ENCODE data around the gene GPR85.
"Not testable (repeated sequence)": the region's sequence is repeated elsewhere in the genome, so short reads cannot be mapped to it uniquely, and the experiment has no call there.

Gene GPR85

DNA sequence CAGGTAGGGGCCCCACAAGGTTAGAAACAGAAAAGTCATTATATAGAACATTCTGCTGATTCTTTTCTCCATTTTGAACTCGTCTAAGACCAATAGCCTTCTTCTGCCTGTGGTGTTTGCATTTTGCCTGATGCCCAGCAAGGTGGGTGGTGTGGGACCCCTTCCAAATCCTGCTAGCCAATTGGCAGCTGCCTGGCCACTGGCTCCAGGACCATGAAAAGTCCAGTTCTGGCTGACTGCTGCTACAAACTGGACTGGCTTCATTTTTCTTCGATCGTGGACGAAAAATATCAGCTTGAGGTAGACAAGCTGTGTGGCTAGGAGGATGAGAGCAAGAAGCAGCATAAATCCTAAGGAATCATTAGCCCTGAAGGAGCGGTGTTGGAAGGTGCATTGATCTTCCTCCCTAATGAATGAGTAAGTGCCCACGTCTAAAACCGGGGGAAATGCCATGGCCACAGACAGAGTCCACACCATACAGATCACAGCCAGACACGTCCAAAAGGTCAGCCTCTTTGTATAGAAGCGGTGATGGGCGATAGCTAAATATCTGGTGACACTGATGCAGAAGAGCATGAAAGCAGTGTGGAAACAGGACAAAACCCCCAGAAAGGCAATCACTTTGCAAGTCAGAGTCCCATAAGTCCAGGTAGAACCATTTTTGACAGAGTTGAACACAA, 2.7 kb downstream of the GPR85 start:
- no peak for DNase-seq

DNA sequence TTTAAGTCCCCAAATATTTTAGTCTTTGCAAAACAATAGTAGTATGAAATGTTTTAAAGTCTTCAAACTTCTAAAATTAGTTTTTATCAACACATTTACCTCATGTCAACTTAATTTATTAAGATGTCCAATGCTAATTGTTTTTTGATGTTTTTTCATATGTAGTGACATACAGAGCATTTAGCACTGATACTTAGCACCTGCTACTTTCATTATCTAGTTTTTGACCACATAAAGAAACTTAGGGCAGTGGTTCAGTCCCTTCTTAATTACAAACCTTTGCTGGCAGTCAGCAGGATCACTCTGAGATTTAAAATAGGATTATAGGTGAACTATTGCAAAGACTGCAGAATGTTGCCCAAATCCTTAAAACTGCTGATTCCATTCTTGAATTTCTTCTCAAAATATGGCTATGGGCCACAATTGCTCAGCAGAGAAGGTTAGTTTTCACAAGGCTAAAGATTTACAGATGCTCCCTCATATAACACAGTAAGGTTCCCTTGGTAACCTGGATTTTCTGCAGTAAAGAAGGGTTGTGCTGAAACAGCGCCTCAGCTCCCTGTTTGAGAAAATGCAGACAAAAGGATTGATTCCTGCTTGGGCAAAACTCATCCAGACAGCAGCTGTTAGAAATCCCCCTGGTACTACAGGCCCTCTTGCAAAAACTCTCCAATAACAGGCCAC, 3.4 kb downstream of the GPR85 start:
- DNase-seq = no peak

DNA sequence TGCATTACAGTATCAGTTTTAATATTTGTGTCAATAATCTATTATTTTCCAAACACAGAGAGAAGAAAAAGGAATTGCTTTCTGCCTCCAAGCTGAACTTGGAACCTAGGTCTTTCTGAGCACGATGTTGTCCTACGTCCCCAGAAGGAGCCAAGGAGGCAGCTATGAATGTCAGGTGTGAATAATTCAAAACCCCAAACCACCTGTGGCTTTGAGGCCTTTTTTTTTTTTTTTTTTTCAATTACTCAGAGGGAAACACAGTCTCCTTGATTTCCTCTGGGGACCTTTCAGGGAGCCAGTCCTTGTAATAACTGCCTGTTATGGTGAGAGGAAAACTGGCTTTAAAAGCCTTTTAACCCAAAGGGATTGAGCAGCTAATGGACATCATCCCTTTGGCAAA, 8.3 kb downstream of the GPR85 start:
- no peak for DNase-seq

DNA sequence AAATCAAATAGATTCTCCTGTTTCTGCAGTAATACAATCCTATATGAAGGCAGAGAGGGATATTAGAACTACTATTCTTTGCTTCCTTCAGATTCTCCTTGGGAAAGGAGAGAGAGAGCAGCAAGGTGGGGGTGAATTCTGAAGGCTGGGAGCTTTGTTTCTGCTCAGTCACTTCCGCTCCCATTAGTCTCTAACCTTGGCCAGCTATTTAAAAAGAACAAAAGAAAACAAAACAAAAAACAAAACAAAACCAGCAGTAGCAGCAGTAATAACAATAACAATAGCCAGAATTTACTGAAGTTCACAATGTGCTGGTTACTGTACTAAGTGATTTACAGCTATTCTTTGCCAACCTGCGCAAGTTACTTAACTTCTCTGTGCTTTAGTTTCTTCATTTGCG, 9.9 kb downstream of the GPR85 start:
- no peak for DNase-seq

DNA sequence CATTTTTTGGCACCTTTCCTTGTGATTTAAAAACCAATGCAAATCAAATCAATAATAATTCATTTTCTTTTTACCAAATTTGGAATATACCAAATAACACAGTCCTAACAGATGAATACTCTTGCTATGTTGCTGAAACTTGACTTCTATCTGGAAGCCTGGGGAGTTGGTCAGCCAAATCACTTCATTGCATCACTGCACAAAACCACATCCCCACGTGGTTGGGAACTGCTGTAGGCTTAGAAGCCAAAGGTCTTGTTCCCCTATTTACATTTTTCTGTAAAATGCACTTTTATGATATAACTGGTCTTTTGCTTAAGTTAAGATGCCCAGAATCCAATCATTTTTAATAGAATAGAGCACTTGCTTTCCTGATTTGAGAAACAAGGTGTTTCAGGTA, 15.2 kb downstream of the GPR85 start:
- no peak for DNase-seq

DNA sequence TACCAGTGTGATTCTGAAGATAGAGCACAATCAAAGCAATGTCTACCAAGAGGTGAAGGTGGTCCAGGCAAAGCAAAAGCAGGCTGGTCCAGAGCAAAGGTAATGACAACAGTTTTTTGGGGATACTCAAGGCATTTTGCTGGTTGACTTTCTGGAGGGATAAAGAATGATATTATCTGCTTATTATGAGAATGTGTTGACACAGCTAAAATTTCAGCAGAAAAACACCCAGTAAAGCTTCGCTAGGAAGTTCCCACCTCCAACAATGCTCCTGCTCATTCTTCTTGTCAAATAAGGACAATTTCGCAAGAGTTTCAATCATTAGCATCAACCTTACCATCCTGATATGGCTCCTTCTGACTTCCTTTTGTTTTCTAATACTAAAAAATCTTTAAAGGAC, 24.1 kb downstream of the GPR85 start:
- no peak for DNase-seq

DNA sequence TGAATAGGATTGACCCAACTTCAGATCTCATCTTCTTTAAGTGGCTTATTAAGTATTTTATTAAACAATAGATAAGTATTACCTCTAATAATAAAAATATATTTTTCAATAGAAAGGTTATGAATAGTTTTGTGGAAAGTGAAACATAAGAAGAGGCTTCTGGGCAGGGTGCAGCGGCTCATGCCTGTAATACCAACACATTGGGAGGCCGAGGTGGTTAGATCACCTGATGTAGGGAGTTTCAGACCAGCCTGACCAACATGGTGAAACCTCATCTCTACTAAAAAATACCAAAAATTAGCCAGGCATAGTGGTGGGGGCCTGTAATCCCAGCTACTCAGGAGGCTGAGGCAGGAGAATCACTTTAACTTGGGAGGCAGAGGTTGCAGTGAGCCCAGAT, 26.5 kb downstream of the GPR85 start:
- no peak for DNase-seq

DNA sequence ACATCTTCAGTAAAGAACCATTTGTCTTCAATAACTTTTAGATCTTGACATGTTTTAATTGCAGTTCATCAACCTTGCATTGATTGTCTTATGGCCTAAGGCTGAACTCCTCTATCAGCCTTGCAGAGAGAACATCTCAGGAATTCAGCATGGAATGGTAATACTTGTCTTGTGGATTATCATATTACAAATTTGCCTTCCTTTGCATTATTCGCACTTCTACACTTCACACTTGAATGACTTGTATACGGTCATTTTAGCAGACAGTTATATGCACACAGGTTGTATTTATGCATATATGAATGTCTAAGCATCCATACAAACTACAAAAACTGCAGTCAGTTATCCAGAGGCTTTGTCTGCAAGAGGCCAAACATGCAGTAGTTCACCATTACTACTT, 31.7 kb downstream of the GPR85 start:
- no peak for DNase-seq

DNA sequence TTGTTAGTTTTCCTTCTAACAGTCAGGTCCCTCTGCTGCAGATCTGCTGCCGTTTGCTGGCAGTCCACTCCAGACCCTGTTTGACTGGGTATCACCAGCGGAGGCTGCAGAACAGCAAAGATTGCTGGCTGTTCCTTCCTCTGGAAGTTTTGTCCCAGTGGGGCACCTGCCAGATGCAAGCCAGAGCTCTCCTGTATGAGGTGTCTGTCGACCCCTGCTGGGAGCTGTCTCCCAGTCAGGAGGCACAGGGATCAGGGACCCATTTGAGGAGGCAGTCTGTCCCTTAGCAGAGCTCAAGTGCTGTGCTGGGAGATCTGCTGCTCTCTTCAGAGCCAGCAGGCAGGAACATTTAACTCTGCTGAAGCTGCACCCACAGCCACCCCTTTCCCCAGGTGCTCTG, 32.4 kb downstream of the GPR85 start:
- DNase-seq = not testable (repeated sequence)

DNA sequence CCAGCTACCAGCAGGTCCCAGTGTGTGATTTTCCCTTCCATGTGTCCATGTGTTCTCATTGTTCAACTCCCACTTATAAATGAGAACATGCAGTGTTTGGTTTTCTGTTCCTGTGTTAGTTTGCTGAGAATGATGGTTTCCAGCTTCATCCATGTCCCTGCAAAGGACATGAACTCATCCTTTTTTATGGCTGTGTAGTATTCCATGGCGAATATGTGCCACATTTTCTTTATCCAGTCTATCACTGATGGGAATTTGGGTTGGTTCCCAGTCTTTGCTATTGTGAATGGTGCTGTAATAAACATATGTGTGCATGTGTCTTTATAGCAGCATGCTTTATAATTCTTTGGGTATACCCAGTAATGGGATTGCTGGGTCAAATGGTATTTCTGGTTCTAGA, 37.4 kb downstream of the GPR85 start:
- DNase-seq = not testable (repeated sequence)

DNA sequence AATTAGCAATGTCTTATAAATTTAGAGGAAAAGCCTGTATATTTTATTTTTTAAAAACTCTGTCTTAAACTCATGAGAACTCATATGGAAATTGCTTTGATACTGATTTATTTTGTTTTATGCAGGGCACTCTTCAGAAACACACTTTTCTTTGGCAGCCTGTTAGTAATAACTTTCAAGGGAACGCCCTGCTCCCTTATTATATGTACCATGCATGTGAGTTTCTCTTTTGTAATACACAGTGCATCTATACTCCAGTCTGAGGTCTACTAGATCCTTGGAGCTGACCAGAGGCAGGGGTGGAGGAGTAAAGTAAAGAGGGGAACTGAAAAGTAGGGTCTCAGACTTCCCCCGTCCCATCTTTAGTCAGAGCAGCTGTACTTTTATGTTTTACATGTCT, 40.2 kb downstream of the GPR85 start:
- DNase-seq = no peak

DNA sequence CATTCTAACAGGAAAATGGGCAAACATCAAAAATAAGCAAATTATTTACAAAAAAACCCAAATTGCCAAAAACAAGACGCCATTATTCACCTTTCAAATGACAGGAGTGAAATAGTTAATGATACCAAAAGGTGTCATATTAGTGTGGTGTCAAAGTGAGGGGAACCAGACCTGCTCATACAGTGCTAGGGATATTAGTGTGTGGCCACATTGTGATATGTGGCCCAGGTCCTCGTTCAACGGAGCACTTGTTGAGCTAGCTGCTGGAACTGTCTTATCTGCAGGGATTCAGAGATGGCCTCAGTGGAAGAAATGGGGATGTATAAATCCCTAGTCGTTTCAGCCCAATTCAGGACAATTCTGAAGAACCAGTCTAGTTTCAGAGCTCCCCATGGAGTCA, 41.2 kb downstream of the GPR85 start:
- no peak for DNase-seq

DNA sequence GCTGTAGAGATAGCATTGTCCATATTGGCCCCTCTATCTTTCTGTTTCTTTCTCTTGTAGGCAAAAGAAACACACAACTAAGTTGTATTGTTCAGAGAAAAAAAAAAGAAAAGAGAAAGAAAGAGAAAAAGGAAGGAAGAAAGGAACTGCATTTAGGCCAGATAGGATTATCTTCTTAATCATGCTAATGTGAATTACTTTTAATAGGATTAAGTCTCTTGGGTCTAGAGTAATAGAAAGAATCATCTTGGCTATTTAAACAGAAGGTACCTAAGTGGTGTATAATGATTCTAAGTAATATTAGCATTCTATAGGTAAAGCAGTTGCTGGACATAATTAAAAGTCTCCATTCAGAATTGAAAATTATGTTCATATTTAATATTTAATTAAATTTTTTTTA, 42.2 kb downstream of the GPR85 start:
- DNase-seq = no peak

DNA sequence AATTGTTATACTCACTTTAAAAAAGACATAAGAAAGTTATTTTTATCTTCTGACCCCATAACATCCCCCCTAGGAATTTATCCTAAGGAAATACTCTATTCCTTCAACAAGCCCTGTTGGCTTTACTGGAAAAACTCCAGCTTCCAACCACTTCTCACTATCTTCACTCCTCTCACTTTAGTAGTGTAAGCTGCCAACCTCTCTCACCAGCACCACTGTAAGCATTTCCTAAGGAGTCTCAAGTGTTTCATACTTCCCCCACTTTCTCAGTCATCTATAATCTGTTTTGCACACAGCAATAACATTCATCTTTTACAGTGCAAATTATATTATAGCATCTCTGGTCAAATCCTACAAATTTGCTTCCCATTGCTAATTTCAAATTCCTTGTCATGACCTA, 45.8 kb downstream of the GPR85 start:
- no peak for DNase-seq

DNA sequence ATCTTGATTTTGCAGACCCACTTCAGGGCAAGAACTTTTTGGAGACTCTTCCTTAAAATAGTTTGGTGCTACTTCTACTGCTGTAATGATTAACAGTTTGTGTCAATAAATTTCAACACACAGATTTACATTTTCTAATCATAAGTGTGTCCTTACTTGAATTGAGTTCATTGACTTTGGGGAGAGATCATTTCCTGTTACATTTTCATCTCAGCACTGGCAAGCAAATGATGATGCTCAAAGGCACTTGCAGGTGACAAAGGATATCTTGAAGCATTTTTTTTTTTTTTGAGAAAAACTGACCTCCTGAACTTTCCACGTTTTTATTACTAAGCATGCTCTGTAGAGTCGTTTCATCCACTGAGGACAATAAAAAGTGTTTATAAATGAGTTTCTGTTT, 52.7 kb downstream of the GPR85 start:
- DNase-seq = no peak
